Neural progenitor cell (in vitro differentiated cells): ENCODE results near the gene RALGAPA2.

Experiments
- EZH2 ChIP-seq: fragments of 200-600 bp; sonication (generic); IDR thresholded peaks from 2 replicates; pipeline ENCODE4 v1.6.1; 2017; ENCODE audit warnings: antibody characterized with exemption, mild to moderate bottlenecking, moderate library complexity
- EZH2phosphoT487 ChIP-seq: fragments of 200-600 bp; sonication (generic); IDR thresholded peaks from 2 replicates; pipeline ENCODE4 v1.6.1; 2017; ENCODE audit warnings: antibody characterized with exemption
- TF ChIP-seq, protein P1 (sequence below): fragments of 200-600 bp; sonication (generic); IDR thresholded peaks from 2 replicates; pipeline ENCODE4 v1.5.1; 2017; ENCODE audit warnings: antibody characterized with exemption, mild to moderate bottlenecking

DNA sequence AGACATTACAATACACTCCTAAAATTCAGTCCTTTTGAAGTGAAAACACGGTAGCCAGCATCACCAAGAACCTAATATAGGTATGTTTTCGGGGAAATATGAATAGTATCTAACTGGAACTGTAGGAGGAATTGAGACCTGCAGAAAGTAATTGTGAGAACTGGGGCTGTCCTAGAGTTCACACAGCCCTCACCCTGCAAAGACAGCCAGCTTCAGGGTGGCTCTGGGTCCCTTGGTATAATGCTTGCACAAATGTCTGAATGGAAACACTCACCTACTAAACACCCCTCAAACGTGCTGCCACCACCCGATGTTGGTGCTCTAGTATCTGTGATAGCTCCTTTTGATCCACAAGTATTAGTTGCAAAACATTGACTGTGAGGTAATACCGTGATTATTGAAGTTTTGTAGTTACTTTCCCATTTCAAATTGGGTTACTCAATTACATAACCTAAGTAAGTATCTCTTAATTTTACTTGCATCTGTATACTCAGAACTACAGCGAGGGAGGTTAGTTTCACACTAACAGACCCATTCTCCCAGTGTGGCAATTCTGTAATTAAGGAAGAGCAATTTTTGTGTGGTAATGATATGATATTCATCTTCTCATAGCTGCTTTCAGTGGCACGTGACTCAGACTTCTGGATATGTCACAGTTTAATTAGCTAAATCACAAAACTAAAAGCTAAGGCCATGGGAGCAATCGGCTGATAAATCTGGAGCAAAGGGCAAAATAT is 215.0 kb downstream of the RALGAPA2 start:
- TF ChIP-seq, protein P1, sequence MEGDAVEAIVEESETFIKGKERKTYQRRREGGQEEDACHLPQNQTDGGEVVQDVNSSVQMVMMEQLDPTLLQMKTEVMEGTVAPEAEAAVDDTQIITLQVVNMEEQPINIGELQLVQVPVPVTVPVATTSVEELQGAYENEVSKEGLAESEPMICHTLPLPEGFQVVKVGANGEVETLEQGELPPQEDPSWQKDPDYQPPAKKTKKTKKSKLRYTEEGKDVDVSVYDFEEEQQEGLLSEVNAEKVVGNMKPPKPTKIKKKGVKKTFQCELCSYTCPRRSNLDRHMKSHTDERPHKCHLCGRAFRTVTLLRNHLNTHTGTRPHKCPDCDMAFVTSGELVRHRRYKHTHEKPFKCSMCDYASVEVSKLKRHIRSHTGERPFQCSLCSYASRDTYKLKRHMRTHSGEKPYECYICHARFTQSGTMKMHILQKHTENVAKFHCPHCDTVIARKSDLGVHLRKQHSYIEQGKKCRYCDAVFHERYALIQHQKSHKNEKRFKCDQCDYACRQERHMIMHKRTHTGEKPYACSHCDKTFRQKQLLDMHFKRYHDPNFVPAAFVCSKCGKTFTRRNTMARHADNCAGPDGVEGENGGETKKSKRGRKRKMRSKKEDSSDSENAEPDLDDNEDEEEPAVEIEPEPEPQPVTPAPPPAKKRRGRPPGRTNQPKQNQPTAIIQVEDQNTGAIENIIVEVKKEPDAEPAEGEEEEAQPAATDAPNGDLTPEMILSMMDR = no peak
- TF ChIP-seq EZH2 (no peak), EZH2phosphoT487 (no peak)
